ENCODE results near the gene VWDE.

VWDE gene

GRCh38 chr7:12328888-12329770, 74.5 kb downstream of the VWDE start:
- DNase-seq (ENCODE audit: low read depth), result no peak

DNA sequence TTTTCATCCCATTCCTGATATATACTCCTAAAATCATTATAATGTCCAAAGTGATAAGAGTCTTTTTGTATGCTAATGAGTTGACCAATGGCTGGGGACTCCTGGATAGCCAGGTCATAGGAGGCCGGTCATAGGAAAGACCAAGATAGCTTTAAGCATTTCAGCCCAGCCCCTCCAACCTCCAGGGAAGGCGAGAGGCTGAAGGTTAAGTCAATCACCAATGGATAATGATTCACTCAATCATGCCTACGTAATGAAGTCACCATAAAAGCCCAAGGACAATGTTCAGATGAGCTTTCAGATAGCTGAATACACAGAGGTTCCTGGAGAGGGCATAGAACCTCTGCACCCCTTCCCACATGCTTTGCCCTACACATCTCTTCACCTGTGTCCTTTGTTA, 75.7 kb downstream of the VWDE start:
- no peak for DNase-seq (ENCODE audit: low read depth)

DNA sequence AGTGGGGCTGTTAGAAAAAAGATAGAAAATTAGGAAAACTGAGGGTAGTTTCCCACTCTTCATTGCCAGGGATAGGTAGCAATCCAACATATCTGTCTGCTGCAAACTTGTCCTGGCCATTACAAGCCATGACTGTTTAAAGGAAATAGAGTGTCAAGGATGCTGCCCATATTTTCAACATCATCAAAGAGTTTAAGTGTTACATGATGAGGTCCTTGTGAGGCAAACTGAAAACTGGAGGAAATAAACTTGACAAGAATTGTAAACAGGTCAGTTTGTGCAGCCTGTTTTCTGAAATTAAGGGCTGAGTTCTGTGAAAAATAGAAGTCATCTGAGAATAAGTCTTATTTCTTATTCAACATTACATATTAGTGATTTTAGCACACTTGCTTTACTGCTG, 78.0 kb downstream of the VWDE start:
- no peak for DNase-seq (ENCODE audit: low read depth)

DNA sequence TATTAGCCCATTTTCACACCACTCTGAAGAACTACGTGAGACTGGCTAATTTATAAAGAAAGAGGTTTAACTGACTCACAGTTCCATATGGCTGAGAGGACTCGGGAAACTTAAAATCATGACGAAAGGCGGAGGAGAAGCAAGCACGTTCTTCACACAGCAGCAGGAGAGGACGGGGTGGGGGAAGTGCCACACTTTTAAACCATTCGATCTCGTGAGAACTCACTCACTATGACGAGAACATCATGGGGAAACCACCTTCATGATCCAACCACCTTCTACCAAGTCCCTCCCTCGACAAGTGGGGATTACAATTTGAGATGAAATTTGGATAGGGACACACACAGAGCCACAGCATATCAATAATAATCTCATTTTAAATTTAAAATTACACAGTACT, 80.2 kb downstream of the VWDE start:
- DNase-seq (ENCODE audit: low read depth), result no peak

DNA sequence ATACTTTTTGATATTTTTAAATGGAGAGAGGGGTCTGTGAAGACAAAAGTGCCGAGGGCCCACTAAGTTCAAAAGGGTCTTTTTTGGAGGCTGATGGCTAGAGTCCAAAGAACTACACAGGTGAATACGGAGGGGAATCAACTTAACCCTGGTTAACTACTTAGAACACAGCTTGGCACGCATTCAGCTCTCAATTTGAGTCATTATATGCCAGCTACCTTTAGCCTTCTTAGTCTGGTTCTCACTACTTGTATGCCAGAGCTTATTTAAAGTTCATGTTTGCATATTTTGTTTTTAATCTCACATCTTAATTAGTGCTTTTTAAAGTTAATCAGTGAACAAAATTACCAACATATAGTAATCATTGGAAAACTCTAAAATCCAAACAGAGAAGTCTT, 80.8 kb downstream of the VWDE start:
- DNase-seq (ENCODE audit: low read depth), result no peak

DNA sequence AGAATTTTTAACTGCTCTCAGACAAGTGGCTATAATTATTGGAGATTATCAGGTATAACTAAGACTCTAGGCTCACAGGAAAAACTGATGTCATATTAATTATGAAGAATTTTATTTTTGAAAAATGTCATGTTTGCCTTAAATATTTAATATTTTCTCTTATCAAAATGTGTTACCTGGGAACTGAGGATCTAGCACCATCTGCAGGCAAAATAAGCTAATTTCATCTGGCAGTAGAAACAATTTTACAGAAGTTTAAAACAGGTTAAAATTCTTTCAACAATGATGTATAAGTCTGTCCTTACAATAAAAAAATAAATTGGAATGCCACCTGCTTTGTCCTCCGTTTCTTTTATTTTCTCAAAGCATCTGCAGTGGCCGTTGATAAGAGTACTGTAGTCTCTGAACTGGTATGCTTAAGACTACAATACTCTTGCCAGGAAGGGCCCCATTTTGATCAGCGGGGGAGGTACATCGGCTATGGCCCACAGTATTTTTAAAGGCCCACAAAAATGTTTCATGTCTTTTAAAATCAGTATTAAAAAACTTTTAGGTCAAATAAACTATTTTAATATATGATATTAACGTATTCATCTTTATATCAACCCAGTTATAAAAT, 81.3 kb downstream of the VWDE start:
- DNase-seq (ENCODE audit: low read depth), result no peak

- no peak for DNase-seq (ENCODE audit: low read depth)
Observed at GRCh38 chr7:12320987-12321647, 82.5 kb downstream of the VWDE start.

DNA sequence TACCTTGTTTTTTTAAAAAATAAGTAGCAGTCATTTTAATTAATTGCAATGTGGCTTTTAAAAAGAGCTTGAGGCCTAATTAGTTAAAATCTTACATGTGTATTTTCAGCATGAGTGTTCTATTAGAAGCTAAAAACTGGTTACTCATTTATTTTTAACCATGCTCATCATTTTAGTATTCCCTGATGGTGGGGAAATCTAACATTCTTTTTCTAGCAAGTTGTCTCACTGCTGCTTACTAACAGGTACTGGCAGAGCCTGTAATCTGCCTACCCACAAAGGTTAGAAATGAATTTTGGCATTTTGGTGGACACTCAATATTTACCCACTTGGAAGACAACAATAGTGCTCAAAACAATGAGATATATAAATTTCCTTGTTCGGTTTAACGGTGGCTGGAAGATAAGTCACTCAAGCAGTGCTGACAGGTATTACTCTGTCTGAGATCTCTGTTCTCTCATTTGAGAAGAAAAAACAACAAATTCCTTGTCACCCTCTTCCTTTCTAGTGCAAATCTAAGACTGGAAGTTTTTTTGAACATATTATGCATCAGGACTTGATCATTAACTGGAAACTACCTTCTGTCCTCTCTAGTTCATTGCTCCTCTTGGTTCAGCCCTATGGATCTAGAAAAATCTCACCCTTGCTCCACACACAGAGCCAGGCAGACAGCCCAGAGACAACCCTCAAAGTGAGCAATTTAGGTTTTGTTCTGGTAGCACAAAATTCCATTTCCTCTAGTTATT, 83.3 kb downstream of the VWDE start:
- DNase-seq (ENCODE audit: low read depth), result no peak

- no peak for DNase-seq (ENCODE audit: low read depth)
Observed at GRCh38 chr7:12317675-12318074, 86.0 kb downstream of the VWDE start.

DNA sequence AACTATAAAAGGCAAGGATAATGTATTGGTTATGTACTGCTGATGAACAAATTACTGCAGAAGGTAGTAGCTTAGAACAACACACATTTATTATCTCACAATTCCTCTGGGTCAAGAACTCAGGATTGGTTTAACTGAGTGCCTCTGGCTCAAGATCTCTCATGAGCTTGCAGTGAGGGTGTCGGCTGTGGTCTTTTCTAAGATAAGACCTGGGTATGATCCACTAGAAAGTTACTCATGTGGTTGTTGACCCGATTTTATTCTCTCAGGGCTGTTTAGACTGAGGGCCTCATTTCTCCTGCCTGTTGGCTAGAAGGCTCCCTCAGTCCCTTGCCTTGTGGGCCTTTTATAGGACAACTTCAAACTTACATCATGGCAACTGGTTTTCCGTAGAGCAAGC, 86.7 kb downstream of the VWDE start:
- no peak for DNase-seq (ENCODE audit: low read depth)

DNA sequence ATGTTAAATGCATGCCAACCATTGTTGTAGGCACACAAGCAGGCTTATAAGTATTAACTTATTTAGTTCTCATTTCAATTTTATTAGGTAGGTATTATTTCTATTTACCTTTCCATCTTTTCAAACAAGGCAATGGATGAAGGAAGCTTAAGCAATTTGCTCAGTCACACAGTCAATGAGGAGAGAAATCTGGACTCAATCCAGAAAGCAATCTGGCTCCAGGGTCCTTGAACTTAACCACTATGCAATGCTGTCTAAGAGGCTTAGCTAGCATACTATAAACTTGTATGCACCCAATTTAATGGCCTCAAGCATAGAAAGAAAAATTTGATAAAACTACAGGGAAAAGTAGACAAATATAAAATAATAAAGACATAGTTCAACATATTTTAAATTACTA, 88.6 kb downstream of the VWDE start:
- DNase-seq (ENCODE audit: low read depth), result no peak

DNA sequence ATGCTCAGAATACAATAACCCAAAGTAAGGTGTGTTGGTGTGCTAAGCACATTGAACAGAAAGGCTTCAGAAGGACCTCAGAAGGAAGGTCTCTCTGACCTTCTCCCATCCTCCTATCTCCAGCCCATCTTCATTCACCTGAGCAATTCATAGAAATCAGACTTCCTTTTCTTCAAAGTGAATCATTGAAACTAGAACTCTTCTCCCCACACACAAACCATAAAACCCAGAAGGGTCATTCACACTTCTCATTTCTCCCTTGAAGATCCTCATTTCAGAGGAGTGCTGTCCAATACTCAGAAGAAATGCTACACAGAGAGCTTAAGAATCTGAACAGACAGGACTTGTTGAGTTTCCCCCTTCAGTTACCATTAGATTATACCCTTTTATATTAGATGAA, 89.5 kb downstream of the VWDE start:
- DNase-seq (ENCODE audit: low read depth), result no peak

DNA sequence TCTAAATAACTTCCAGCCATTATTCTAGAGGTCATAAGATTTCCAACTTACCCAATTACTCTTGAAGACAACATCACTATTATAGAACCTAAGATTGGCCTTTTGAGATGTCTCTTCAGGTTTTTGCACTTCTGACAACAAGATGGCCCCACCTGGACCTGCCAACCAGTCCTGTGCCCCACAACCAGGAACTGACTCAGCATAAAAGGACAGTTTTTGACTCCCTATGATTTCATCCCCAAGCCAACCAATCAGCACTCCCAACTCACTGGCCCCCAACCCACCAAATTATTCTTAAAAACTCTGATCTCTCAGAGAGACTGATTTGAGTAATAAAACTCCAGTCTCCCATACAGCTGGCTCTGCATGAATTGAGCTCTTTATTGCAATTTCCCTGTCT, 98.2 kb downstream of the VWDE start:
- no peak for DNase-seq (ENCODE audit: low read depth)

GRCh38 chr7:12303495-12303894, 100.2 kb downstream of the VWDE start:
- DNase-seq (ENCODE audit: low read depth), result no peak

GRCh38 chr7:12303062-12303461, 100.6 kb downstream of the VWDE start:
- no peak for DNase-seq (ENCODE audit: low read depth)

- no peak for DNase-seq (ENCODE audit: low read depth)
Observed at GRCh38 chr7:12300415-12300814, 103.2 kb downstream of the VWDE start.

- no peak for DNase-seq (ENCODE audit: low read depth)
Observed at GRCh38 chr7:12299367-12299766, 104.3 kb downstream of the VWDE start.

- no peak for DNase-seq (ENCODE audit: low read depth)
Observed at GRCh38 chr7:12297283-12298108, 106.2 kb downstream of the VWDE start.

DNA sequence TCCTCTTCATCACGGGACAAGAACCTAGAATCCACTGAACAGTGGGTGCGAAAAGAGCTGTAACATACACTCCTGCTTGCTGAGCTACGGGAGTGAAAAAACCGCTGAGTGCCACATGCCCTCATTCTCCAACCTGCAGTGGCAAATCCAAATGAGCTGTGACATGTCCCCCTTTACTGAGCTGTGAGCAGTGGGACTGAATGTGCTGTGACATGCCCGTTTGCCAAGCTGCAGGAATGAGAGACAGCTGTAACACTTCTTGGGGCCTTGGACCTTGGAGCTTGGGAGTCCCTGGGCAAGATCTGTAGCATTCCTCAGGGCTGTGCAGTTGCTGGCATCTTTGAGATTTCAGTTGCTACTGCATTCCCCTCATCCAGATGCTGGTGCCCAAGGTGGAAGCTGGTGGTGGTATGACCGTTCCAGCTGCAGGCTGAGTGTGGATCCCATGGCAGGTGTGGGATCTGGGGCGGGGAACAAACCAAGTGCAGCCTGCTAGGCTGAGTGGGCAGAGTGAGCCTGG, 107.6 kb downstream of the VWDE start:
- DNase-seq (ENCODE audit: low read depth), result no peak

DNA sequence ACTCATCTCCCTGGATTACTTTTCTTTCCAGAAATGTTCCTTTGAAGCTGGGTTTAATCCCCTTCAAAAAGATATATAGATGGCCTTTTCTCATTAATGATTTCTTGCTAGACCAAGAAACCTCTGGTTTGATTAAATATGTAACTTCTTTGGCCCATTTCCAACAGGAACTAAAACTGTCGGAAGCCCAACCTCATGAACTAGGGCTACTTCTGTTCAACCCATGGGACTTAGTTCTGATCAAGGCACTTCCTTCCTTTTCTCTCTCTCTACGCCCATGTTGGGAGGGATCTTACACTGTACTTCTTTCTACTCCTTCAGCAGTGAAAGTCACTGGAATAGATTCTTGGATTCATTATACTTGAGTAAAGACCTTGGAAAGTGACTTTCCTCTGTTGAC, 109.0 kb downstream of the VWDE start:
- no peak for DNase-seq (ENCODE audit: low read depth)

- no peak for DNase-seq (ENCODE audit: low read depth)
Observed at GRCh38 chr7:12291870-12292269, 111.8 kb downstream of the VWDE start.

All from activated T-helper 1 cell treated with Interleukin-2 at 50 U/mL for 16 hours (primary cell).